Fibroblast of lung (primary cell): Measurements from ENCODE around the gene ANKRD33. TPM values are rescaled to one million over a fixed set of nuclear protein-coding genes. Genes with fewer than 3 reads are reported as not detected.
A peak's percentile ranks its signal among the peaks of the same experiment; 100 is the strongest.

Experiments used
- DNase-seq, 2 donors: peaks; one replicate each; pipeline versions ENCODE4 v3.0.0 to v3.0.0-alpha.2; 2010; ENCODE audit warnings: low read depth in 2 of 2
- H2AFZ ChIP-seq: 2 replicates; pipeline ENCODE4 v1.5.1; 2012; ENCODE audit warnings: low read length, control low read depth, inconsistent platforms
- H3K27ac ChIP-seq: 2 replicates; pipeline ENCODE4 v1.5.1; 2011; ENCODE audit warnings: low read length, control low read depth; ENCODE audit not compliant: insufficient read depth
- H3K27me3 ChIP-seq: 2 replicates; pipeline ENCODE4 v1.5.1; 2011; ENCODE audit warnings: mild to moderate bottlenecking, low read length; ENCODE audit not compliant: control insufficient read depth, insufficient read depth
- H3K36me3 ChIP-seq: 2 replicates; pipeline ENCODE4 v1.5.1; 2011; ENCODE audit warnings: low read length; ENCODE audit not compliant: control insufficient read depth, insufficient read depth
- H3K4me1 ChIP-seq: 2 replicates; pipeline ENCODE4 v1.5.1; 2011; ENCODE audit warnings: low read length; ENCODE audit not compliant: control insufficient read depth, insufficient read depth; ENCODE audit errors: extremely low read depth
- H3K4me2 ChIP-seq: 2 replicates; pipeline ENCODE4 v1.5.1; 2011; ENCODE audit warnings: low read length, control low read depth; ENCODE audit not compliant: insufficient read depth; ENCODE audit errors: extremely low read depth
- H3K4me3 ChIP-seq, 4 experiments: fragments of 200-600 bp in 1 of 4; sonication (generic) in 1 of 4; replicated peaks in 1 of 4; 2 replicates each; pipeline ENCODE4 v1.5.1; 2011 to 2016; ENCODE audit warnings: low read length in 4 of 4, low read depth in 3 of 4, mild to moderate bottlenecking in 3 of 4, control low read depth in 2 of 4, inconsistent platforms in 1 of 4, mixed read lengths in 1 of 4; ENCODE audit not compliant: insufficient read depth in 1 of 4; ENCODE audit errors: control extremely low read depth in 1 of 4
- H3K79me2 ChIP-seq: 2 replicates; pipeline ENCODE4 v1.5.1; 2012; ENCODE audit warnings: mild to moderate bottlenecking, low read length, inconsistent platforms; ENCODE audit not compliant: control insufficient read depth, insufficient read depth
- H3K9ac ChIP-seq: 2 replicates; pipeline ENCODE4 v1.5.1; 2011; ENCODE audit warnings: mild to moderate bottlenecking, low read length, control low read depth; ENCODE audit not compliant: insufficient read depth
- H3K9me3 ChIP-seq: 2 replicates; pipeline ENCODE4 v1.5.1; 2012; ENCODE audit warnings: low read depth, low read length; ENCODE audit not compliant: control insufficient read depth, insufficient read depth
- H4K20me1 ChIP-seq: 2 replicates; pipeline ENCODE4 v1.5.1; 2011; ENCODE audit warnings: low read length; ENCODE audit not compliant: control insufficient read depth, insufficient read depth; ENCODE audit errors: extremely low read depth
- CTCF ChIP-seq, 2 donors: IDR thresholded peaks in 1 of 2; conservative IDR thresholded peaks in 1 of 2; 1 replicate in 1 of 2; 2 replicates in 1 of 2; pipeline ENCODE4 v1.5.1; 2011 to 2012; ENCODE audit warnings: low read length in 2 of 2, control low read depth in 1 of 2, inconsistent platforms in 1 of 2, low read depth in 1 of 2, mild to moderate bottlenecking in 1 of 2
- EZH2 ChIP-seq: IDR thresholded peaks from 2 replicates; pipeline ENCODE4 v1.5.1; 2012; ENCODE audit warnings: low read length, control low read depth, mild to moderate bottlenecking; ENCODE audit errors: missing control alignments
- polyA plus RNA-seq, 2 donors: library from polyadenylated mRNA; depleted of rRNA in 1 of 2; stranded (reverse) in 1 of 2; unstranded in 1 of 2; fragments of >200 nt; gene quantifications; 2 replicates each; pipeline ENCODE4 v1.2.1, GENCODE V29; 2011 to 2012; ENCODE audit warnings: missing spikeins in 1 of 2
- total RNA-seq: library from RNA; depleted of rRNA; stranded (reverse); fragments of >200 nt; gene quantifications from 2 replicates; pipeline ENCODE4 v1.2.1, GENCODE V29; 2014

Gene ANKRD33
- total and polyA plus RNA-seq, 2 donors (not counting 1 experiment from before 2014, with no cell fraction given): under 0.01 TPM; not detected in 1

- H3K27ac ChIP-seq: no peak overlapping the region
These were observed 21.1 kb downstream of the ANKRD33 start for GRCh38 chr12:51908876-51909592.

DNA sequence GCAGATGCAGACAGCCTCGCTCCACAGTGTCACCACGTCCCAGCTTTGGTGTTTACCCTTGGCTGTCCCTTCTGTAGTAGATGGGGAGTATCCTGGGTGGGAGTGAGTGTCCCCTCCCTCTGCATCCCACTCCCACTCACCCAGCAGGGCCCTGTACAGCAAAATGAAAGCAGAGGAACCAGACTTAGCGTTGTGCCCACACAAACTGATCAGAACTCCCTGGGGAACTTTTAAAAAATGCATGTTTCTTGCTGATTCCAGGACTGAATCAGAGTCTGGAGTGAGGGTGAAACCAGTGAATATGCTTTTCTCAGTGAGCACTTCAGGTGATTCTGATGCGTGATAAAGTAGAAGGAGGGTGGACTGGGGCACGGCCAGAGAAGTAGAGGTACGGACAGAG is 22.3 kb downstream of the ANKRD33 start:
- TF ChIP-seq CTCF (conservative IDR thresholded peaks at IDR 0.05 in 1 of 2, IDR thresholded peaks at IDR 0.05 in 1 of 2; ENCODE audit: low read depth in 1 of 2, low read length in 2 of 2): no peak
- no peak for TF ChIP-seq EZH2
- H4K20me1 ChIP-seq: no peaks in the 10 kb centered on the region
- no peak overlapping the region for H3K27ac ChIP-seq
- peaks cover 28% of the 10 kb centered on the region for H3K4me1 ChIP-seq
- no peaks in the 10 kb centered on the region for H3K9me3 ChIP-seq
- peak overlapping the region in 1 of 4 experiments; percentile 1 for H3K4me3 ChIP-seq
- peak overlapping the region; percentile 69 for H2AFZ ChIP-seq
- peak overlapping the region; percentile 76 for H3K4me2 ChIP-seq
- H3K9ac ChIP-seq: no peak overlapping the region
- DNase-seq: no peak
- no peaks in the 10 kb centered on the region for H3K27me3 ChIP-seq
- no peaks in the 10 kb centered on the region for H3K36me3 ChIP-seq
- H3K79me2 ChIP-seq: no peaks in the 10 kb centered on the region

More at GRCh38 chr12:51908876-51909592, 21.1 kb downstream of the ANKRD33 start:
- Histone ChIP-seq H3K9me3 (no peaks in the 10 kb centered on the region), H3K36me3 (no peaks in the 10 kb centered on the region), H3K4me3 (peak overlapping the region in 1 of 4 experiments; percentile 17), H3K4me2 (peak overlapping the region; percentile 8), H3K4me1 (peaks cover 29% of the 10 kb centered on the region), H4K20me1 (no peaks in the 10 kb centered on the region), H3K27me3 (no peaks in the 10 kb centered on the region), H3K9ac (no peak overlapping the region), H2AFZ (no peak overlapping the region), H3K79me2 (no peaks in the 10 kb centered on the region)
- TF ChIP-seq EZH2 (no peak), CTCF (conservative IDR thresholded peaks at IDR 0.05 in 1 of 2, IDR thresholded peaks at IDR 0.05 in 1 of 2; ENCODE audit: low read depth in 1 of 2, low read length in 2 of 2) (no peak)
- no peak for DNase-seq

DNA sequence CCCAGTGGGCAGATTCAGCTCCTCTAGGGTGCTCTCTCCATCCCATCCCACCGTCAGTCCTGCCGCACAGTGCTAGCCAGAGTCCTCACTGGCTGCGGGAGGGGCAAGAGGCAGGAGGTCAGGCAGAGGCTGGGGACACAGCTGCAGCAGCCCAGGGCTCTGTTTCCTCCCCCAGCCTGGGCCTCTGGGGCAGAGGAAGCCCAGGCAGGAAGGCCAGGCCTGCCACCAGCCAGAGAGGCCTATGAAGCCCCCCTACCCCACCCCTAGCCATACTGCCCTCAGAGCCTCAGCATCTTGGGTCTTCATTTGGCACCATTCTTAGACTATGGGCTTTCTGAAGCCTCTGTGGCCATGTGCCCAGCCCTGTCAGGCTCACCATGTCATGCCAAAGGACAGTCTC is 22.8 kb downstream of the ANKRD33 start:
- no peak for DNase-seq
- Histone ChIP-seq H3K27me3 (no peaks in the 10 kb centered on the region), H2AFZ (no peak overlapping the region), H3K36me3 (no peaks in the 10 kb centered on the region), H3K4me1 (peaks cover 23% of the 10 kb centered on the region), H3K27ac (no peak overlapping the region), H3K9me3 (no peaks in the 10 kb centered on the region), H3K4me2 (no peak overlapping the region), H4K20me1 (no peaks in the 10 kb centered on the region), H3K4me3 (no peak overlapping the region), H3K79me2 (no peaks in the 10 kb centered on the region), H3K9ac (no peak overlapping the region)
- no peak for TF ChIP-seq CTCF (conservative IDR thresholded peaks at IDR 0.05 in 1 of 2, IDR thresholded peaks at IDR 0.05 in 1 of 2; ENCODE audit: low read depth in 1 of 2, low read length in 2 of 2)
